SIG-M5 treated with dmso at 0.1 percent for 504 hours (cell line): Measurements from ENCODE around the gene DNASE1L2.
"Not testable (repeated sequence)": the region's sequence is repeated elsewhere in the genome, so short reads cannot be mapped to it uniquely, and the experiment has no call there.

Experiments
- DNase-seq: peaks from one replicate; lab custom pipeline; 2025; ENCODE audit not compliant: unreplicated experiment; lab: John Stamatoyannopoulos, UW

DNASE1L2 gene

DNA sequence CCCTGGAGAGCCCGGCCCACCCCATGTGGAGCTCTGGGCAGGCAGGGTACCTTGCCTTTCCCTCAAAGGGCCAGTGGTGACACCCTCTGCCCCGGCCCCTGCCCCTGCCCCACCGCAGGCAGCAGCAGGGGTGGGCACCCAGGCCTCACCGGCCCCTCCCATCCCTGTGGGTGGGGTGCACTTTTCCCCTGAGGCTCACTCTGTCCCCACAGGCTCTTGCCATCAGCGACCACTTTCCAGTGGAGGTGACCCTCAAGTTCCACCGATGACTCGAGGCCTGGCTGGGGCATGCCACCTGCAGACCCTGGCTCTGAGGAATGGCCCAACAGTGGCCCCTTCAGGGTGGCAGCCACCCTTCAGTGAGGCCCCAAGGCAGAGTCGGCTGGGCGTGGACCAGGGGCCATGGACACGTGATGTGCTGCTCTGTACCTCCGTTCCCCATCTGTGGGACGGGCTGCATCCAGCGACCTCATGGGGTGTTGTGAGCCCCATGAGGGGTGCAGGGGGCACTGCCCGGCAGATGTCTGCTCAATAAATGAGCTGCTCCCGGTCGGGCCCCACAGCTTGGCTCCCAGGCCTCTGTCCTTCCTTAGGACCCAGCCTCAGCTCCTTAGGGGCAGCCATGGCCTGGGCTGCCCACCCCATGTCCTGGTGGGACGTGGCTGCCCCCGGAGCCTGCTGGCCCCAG, 2.0 kb downstream of the DNASE1L2 start:
- no peak for DNase-seq

DNA sequence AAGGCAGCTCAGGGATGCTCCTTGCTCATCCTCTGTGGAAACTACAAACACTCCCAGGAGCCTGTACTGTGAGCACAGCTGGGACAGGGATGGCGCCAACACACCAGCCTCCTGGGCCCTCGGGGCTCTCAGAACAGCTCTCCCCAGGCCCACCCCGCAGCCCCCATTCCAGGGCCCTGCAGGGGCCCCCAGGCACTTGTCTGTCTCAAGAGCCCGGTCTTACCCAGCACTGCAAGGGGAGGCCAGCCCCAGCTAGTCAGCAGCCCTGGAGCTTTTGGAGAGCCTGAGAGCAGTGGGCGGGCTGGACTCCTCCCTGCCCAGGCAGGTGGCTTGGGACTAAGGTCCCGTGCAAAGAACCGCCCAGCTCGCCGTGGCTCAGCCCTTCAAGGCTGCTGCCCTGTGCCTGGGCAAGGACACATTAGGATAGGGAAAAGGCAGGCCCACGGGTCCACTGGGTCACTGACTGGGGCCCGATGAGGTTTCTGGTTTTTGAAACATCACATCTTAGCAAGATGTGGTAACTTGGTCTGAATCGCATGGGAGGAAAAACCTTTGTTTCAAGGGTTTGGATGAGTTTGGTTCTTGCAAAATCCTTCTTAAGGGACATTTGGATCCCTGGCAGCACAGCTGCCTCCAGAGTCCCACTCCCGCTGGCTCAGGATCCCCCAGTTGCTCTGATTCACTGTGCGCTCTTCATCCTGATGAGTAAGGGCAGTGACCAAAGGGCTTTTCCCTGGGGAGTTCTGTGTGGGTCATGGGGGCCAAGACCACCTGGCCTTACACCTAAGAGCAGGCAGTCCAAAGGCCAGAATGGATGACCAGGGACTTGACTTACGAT, 2.8 kb downstream of the DNASE1L2 start:
- no peak for DNase-seq

DNA sequence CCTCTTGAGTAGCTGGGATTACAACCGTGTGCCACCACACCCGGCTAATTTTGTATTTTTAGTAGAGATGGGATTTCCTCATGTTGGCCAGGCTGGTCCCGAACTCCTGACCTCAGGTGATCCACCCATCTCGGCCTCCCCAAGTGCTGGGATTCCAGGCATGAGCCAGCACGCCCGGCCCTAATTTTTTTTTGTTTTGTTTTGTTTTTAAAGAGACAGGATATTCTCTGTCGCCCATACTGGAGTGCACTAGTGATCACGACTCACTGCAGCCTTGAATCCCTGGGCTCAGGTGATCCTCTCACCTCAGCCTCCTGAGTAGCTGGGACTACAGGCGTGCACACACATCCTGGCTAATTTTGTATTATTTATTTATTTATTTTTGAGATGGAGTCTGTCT, 4.1 kb downstream of the DNASE1L2 start:
- DNase-seq, result not testable (repeated sequence)

DNA sequence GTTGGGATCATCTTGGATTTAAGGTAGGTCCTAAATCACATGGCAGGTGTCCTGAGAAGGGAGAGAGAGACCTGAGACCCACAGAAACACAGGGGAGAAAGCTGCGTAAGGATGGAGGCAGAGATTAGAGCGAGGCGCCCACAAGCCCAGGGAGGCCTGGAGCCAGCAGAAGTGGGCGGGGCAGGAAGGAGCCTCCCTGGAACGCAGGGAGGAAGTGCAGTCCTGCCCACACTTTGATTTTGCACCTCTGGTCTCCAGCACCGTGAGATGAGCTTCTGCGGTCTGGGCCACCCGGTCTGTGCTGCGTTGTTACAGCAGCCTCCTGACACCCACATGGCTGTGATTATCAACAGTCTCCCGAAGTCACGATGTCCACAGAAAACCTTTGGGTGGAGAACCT, 6.4 kb downstream of the DNASE1L2 start:
- no peak for DNase-seq

DNA sequence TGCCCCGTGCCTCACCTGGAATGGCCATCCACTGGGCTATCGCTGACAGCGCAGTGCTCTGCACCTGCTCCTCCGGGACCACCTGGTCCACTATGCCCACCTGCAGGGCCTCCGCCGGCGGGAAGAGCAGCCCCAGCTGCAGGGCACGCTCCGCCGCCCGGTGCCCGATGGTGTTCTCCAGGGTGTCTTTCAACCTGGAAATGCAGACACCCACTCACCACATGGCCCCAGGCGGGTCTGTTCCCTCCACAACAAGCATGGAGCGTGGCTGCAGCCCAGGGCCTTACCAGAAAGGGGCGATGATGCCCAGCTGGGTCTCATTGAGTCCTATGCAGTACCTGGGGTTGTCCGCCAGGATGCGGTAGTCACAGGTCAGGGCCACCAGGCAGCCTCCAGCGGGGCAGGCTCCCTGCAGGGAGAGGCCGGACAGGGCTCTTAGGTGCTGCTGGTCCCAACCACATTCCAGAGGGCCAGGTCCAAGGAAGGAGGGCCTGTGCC, 6.8 kb downstream of the DNASE1L2 start:
- no peak for DNase-seq

DNA sequence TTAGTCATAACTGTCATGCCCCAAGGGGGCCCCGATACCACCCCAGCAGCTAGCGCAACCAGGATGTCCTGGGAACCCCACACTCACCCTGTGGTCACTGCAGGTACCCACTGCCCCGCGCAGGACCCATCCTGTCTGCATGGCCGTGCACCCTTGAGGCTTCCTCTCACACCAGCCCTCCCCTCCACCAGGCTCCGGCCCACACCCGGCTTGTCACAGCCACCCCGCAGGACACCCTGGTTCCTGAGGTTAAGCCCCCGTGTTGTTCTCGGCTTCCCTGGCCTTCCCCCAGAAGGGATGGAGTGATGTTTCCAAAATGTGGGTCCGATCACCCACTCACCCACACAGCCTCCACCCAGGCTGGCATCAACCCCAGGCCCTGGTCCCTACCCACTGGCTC, 7.5 kb downstream of the DNASE1L2 start:
- DNase-seq, result no peak

DNA sequence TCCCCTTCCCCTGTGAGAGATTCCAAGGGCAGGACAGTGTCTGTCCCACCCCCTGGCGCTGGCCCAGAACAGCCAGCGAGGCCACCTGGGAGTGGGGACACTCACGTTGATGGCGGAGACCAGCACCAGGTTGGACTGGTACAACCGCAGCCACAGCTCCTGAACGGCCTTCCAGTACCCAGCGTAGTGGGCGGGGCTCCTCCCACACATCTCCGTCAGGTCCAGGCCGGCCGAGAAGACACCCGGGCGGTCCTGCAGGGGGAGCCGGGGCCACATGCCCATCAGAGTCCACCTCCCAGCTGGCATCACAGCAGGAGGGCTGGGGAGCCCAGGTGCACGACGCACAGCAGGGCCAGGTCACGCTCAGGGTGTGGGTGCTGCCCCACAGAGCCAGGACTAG, 8.1 kb downstream of the DNASE1L2 start:
- DNase-seq, result no peak

DNA sequence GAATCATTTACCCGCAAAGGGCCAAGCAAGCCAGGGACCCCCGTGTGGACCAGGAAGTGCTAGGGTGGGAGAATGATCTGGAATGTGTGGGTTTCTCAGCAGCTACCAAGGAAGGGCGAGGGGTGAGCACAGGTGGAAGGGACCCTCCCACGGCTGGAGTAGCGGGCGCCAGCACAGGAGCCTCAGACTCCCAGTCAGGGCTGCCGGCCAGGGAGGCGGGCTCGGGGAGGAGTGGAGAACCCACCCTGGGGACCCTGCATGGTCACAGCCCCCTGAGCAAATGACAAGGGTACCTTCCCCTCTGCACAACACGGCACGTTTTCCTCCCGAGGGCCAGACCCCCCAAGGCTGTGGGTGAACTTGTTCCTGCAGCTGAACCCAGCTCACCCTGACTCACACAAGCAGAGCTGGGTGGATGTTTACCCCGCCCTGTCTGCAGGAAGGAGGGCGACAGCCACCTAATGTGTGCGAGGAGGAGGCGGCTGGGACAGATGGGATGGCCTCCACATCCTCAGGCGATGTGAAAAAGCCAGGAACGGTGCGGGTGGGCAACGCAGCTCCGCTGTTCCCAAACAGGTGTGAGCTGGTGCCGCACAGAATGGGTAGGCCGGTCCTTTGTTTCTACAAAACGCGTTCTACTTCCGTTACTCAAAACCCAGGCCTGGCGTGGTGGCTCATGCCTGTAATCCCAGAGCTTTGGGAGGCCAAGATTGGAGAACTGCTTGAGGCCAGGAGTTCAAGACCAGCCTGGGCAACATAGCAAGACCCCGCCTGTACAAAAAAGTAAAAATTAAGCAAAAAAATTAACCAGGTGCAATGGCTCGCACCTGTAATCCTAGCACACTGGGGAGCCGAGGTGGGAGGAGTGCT, 8.9 kb downstream of the DNASE1L2 start:
- no peak for DNase-seq

DNA sequence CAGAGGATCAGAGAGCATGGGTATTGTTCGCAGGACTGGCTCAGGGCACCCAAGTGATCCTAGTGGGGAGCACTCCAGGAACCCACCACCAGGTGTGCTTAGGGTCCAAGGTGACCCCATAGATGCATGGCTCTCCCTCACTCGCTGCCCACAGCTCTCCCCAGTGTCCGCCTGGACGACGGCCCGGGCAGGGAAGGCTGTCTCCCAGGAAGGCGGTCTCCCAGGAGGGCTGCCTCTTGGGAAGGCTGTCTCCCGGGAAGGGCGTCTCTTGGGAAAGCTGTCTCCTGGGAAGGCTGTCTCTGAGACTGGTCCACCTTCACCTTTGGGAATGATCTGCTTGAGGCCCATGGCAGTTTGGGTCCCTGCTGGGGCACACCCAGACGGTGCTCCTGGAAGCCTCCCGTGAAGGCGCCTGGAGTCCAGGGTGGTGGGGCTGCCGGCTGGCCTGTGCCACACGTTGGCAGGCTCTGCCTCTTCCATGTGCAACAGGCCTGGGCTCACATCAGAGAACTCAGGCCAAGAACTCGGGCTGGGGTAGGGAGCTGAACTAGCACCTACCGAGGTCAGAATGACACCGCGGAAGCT, 10.1 kb downstream of the DNASE1L2 start:
- DNase-seq, result no peak

DNA sequence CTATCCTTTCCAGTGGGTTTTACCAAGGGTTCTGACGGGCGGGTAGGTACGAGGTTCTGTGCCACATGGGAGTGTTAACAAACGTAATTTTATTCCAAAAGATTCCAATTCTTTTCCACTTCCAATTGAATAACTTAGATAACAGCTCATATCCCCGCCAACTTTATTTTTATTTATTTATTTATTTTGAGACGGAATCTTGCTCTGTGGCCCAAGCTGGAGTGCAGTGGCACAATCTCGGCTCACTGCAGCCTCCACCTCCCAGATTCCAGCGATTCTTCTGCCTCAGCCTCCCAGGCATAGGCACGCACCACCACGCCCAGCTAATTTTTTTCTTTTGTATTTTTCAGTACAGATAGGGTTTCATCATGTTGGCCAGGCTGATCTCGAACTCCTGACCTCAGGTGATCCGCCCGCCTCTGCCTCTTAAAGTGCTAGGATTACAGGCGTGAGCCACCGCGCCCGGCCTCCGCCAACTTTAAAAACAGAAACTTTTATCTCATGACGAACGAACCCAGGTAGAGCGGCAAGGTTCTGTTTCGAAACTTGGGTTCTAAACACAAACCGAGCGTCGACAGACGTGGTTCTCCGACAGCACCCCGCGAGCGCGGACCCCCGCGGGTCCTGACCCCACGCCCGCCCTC, 14.5 kb downstream of the DNASE1L2 start:
- peak; percentile 22 for DNase-seq

DNA sequence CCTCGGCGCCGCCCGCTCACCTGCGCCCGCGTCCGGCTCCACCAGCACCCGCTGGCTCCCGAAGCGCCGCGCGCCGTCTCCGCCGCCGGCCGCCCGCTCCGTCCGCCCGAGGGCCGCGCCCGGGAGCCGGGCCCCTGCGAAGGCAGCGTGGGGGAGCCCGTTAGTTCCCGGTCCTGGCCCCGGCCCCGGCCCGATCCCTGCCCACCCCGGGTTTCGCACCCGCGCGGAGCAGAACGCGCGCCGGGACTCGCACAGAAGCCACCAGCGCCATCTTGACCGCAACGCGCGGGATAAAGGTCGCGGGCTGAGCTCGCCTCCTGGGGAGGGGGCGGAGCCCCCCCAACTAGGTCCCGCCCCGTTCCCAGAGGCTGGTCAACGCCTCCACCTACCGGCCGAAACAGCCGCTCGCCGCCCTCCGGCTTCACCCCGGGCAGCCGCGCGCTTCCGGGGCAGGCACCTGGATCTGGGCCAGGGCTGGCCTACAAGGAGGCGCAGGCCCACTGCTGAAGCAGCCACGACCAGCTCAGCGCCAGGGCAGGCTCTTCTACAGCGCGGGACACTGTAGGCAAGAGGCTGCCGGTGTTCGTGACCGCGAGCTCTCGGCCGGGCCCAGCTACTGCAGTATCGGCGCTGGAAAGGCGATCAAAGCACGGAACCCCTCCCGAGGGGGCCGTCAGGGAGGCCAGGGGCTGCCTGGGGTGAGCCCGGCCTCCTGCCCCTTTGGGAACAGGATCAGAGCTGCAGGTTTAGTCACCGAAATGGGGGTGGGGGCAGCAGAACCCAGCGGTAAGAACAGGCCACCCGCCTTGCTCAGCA, 15.3 kb downstream of the DNASE1L2 start, which contains the start of gene ECI1:
ECI1 (minus strand) TSS at position 292 of the 816 bp plus-strand sequence; CDS start at position 271, 21 bp downstream.
- DNase-seq, result peak; percentile 73

DNA sequence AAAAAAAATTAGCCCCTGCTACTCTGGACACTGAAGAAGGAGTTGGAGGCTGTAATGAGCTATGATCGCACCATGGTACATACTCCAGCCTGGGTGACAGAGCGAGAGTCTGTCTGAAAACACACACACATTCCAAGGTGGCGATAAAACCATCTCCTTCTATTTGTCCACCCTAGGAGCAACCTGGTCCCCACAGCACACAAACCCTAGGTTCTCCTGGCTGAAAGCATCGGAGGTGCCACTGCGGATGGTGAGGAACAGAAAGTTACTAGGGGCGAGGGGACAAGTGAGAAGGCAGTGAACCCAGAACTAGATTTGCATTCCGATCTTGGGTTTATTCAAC, 16.5 kb downstream of the DNASE1L2 start:
- no peak for DNase-seq

DNA sequence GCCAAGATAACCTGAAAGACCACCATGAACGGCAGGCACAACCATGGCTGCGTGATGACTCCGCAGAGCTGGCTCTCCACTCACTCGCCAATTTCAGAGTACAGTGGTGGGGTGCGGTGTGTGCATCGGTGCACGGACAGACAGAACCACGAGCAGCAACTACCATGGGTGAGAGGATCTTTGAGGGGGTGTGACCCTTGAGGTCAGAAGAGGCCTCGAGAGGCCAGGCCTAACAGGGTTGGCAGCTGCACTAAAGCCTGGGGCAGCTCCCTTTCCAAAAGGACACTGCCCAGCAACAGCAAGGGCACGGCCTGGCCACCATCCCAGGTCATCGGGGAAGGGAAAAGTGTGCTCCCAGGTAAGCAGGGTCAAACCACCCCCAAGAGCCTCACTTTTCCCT, 17.0 kb downstream of the DNASE1L2 start:
- DNase-seq, result no peak

DNA sequence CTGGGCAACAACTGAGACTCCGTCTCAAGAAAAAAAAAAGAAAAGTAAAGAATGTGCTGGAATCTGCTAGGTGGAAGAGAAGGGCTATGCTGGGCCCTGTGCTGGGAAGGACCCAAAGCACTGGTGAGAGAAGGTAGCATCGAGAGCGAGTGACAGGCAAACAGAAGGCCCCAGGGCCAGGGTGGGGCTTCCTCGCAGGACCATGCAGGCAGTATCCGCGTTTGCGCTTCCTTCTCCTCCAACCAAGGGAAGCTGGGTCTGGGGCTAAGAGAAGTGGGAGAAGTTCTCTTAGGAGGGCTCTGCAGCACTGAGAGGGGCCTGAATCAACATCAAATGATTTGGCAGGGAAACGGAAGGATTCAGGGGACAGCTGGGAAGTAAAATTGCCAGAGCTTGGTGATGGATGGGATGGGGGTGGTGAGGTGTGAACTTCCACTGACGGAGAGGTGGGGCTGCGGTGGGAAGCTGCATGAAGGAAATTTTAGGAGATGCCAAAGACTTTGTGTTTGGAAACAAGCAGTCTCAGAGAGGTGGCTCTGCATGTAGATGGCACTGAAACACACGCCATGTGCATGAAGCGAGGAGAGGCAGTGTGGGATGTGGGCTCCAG, 20.4 kb downstream of the DNASE1L2 start:
- DNase-seq, result no peak

DNA sequence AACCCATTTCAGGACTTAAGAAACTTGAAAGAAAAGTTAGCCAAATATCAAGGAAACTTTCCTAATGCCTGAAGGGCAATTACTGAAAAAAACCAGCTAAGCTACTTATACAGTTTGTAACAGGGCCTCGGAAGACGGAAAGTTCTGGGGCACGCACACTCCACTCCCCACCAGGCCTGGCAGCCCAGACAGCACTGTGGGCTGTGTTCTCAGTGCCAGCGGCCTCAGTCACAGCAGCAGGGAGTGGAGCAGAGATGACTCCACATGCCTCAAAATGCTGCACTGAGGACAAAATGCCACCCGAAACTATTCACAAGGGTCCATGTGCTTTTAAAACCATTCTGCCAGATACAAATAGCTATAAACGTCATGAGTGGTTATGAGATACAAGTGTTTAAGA, 21.5 kb downstream of the DNASE1L2 start:
- DNase-seq, result no peak

DNA sequence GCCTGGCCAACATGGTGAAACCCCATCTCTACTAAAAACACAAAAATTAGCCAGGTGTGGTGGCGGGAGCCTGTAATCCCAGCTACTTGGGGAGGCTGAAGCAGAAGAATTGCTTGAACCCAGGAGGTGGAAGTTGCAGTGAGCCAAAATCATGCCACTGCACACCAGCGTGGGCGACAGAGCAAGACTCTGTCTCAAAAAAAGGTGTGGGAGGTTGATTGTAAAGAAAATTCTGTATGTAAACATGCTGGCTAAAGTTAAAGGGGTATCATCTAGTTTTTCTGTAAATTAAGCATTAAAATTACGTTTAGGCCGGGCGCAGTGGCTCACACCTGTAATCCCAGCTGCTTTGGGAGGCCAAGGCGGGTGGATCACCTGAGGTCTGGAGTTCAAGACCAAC, 22.3 kb downstream of the DNASE1L2 start:
- not testable (repeated sequence) for DNase-seq

DNA sequence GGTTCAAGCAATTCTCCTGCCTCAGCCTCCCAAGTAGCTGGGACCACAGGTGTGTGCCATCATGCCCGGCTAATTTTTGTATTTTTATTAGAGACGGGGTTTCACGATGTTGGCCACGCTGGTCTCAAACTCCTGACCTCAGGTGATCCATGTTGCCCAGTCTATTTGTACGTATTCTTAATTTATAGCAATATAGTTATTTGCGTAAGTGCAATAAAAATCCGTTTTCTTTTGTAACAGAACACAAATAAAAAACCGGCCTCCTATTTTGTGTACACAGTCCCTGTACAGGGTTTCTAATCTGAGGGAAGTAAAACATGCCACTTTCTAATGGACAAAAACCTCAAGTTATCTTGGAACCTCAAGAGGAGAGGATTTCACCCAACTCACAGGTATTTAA, 24.0 kb downstream of the DNASE1L2 start:
- no peak for DNase-seq

DNA sequence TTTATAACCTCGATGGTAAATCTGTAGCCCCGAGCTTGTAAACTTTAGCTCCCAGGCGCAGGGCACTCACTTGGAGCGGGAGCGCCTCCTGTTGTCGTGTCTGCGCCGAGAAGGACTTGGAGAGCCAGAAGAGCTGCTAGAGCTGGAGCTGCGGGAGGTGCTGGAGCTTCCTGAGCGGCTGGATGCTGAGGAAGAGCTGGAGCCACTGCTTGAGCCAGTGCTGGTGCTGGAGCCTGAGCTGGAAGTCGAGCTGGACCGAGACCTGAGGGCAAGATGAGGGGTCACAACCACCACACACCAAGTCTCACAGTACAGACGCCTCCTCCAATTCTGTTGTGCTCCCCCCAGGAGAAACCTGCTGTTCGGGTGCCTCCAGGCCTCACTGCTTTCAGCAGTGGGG, 26.8 kb downstream of the DNASE1L2 start:
- DNase-seq, result not testable (repeated sequence)

DNA sequence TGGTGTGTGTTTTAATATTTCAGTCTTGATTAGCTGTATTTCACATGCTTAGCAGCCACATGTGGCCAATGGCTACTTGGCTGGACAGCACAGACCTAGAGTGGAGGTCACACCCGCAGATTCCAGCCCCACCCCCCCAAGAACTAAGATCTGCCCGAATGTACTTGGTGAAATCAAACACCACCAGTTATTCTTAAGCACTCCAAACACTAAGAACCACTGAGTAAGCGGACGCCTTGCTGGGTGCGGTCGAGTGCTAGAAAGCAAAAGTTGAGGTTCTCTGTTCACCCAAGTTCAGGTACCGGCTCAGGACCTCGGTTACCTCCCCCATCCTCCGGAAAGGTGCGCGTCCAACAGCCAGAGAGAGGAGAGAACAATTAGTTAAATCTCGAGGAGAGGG, 30.6 kb downstream of the DNASE1L2 start:
- not testable (repeated sequence) for DNase-seq
